Measurements from ENCODE around the gene SF3B5.
"Not testable (repeated sequence)": the region's sequence is repeated elsewhere in the genome, so short reads cannot be mapped to it uniquely, and the experiment has no call there.

Gene SF3B5

GRCh38 chr6:144095134-144096002 lies at the start of gene SF3B5:
Gene SF3B5 (minus strand): TSS chr6:144095573. CDS start chr6:144095497, 76 bp downstream.
- DNase-seq: peak; percentile 100

GRCh38 chr6:144144996-144145395 lies 49.6 kb upstream of the SF3B5 start:
- DNase-seq: no peak

GRCh38 chr6:144143878-144144277 lies 48.5 kb upstream of the SF3B5 start:
- DNase-seq: no peak

GRCh38 chr6:144143106-144143505 lies 47.7 kb upstream of the SF3B5 start:
- DNase-seq: no peak

- no peak for DNase-seq
These were observed 46.1 kb upstream of the SF3B5 start for GRCh38 chr6:144141470-144141869.

GRCh38 chr6:144140867-144141266 lies 45.5 kb upstream of the SF3B5 start:
- DNase-seq: no peak

- no peak for DNase-seq
These were observed 44.4 kb upstream of the SF3B5 start for GRCh38 chr6:144139817-144140216.

GRCh38 chr6:144138542-144138941 lies 43.2 kb upstream of the SF3B5 start:
- DNase-seq: no peak

GRCh38 chr6:144134737-144135136 lies 39.4 kb upstream of the SF3B5 start:
- no peak for DNase-seq

- no peak for DNase-seq
These were observed 38.8 kb upstream of the SF3B5 start for GRCh38 chr6:144134176-144134575.

GRCh38 chr6:144133225-144133821 lies 38.0 kb upstream of the SF3B5 start:
- no peak for DNase-seq

GRCh38 chr6:144132167-144132690 lies 36.9 kb upstream of the SF3B5 start:
- not testable (repeated sequence) for DNase-seq

GRCh38 chr6:144131248-144131709 lies 35.9 kb upstream of the SF3B5 start:
- no peak for DNase-seq

GRCh38 chr6:144129469-144129868 lies 34.1 kb upstream of the SF3B5 start:
- no peak for DNase-seq

GRCh38 chr6:144127097-144127496 lies 31.7 kb upstream of the SF3B5 start:
- DNase-seq: no peak

- DNase-seq: no peak
These were observed 28.5 kb upstream of the SF3B5 start for GRCh38 chr6:144123836-144124235.

GRCh38 chr6:144123421-144123820 lies 28.0 kb upstream of the SF3B5 start:
- DNase-seq: no peak

GRCh38 chr6:144122861-144123260 lies 27.5 kb upstream of the SF3B5 start:
- no peak for DNase-seq

- DNase-seq: no peak
These were observed 24.0 kb upstream of the SF3B5 start for GRCh38 chr6:144119376-144119775.

GRCh38 chr6:144115219-144115618 lies 19.8 kb upstream of the SF3B5 start:
- no peak for DNase-seq

- DNase-seq: no peak
These were observed 18.0 kb upstream of the SF3B5 start for GRCh38 chr6:144113366-144113765.

GRCh38 chr6:144110210-144110609 lies 14.8 kb upstream of the SF3B5 start:
- no peak for DNase-seq

- no peak for DNase-seq
These were observed 10.8 kb upstream of the SF3B5 start for GRCh38 chr6:144106206-144106605.

- DNase-seq: peak; percentile 64 to 86
These were observed 9.6 kb upstream of the SF3B5 start for GRCh38 chr6:144104898-144105487.

Measured in NCI-H524 (cell line).